Measurements from ENCODE around the gene WIZ. TPM values are rescaled to one million over a fixed set of nuclear protein-coding genes. Genes with fewer than 3 reads are reported as not detected.
A peak's percentile ranks its signal among the peaks of the same experiment; 100 is the strongest.
"Not testable (repeated sequence)": the region's sequence is repeated elsewhere in the genome, so short reads cannot be mapped to it uniquely, and the experiment has no call there.

WIZ gene
- total RNA-seq, 1 donor from 2014 or later, result 21.9 TPM

DNA sequence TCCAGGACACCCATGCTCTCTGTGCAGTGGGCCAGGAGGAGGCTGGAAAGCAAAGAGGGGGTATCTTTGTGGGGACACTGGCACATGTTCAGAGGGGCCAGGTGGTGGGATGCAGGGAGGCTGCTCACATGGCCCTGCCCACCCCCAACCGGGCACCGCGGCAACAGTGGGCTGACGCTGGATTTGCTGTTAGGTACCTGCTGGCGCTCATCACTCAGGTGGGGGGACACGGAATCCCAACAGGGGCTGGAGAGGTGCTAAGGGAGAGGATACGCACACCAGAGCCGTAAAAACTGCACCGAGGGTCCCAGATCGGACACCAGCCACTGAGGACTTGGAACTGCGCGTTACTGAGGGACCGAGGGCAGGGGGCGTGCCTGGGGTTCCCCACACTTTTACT is 50.1 kb downstream of the WIZ start:
- no peak for DNase-seq
- intact Hi-C loops (cut with DNase I), result no loop called here
- ATAC-seq (ENCODE audit: poor library complexity), result no peak

DNA sequence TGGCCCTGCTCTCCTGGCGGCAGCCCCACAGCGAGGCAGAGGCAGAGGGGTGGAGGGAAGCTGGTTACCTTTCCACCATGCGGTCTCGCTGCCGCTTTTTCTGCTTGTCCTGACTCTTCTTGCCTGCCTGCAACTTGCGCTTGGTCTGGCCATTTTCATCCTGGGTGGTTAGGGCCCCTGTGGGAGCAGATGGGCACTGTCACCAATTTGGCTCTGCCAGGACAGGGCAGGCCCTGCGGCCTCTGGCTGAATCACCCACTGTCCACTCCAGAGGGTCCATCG is 50.6 kb downstream of the WIZ start:
- intact Hi-C loops (cut with DNase I), result no loop called here
- DNase-seq (no peak), ATAC-seq (ENCODE audit: poor library complexity) (no peak)

- no peak for DNase-seq
- intact Hi-C loops (cut with DNase I), result no loop called here
- no peak for ATAC-seq (ENCODE audit: poor library complexity)
Measured at GRCh38 chr19:15398501-15399233, 51.1 kb downstream of the WIZ start.

- ATAC-seq (ENCODE audit: poor library complexity) (no peak), DNase-seq (no peak)
- intact Hi-C loops (cut with DNase I), result no loop called here
Measured at GRCh38 chr19:15397782-15398181, 52.0 kb downstream of the WIZ start.

DNA sequence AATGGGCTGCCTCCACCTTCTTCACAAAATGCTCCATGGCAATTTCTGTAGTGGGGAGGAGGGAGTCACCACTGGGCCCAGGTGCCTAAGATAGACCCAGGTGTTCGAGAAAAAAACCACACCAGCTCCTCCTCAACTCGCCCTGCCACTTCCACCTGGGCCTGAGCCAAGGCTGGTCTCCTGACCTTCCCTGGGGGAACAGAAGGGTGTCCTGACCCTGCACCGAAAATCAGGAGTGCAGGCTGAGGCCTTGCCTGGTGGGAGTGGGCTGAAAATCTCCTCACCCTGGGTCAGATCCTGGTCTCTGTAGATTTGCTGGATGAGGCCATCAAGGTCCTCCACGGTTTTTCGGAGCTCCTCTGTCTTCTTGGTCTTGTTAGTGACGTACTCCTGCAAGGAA is 52.5 kb downstream of the WIZ start:
- intact Hi-C loops (cut with DNase I), result no loop called here
- DNase-seq, result no peak
- no peak for ATAC-seq (ENCODE audit: poor library complexity)

DNA sequence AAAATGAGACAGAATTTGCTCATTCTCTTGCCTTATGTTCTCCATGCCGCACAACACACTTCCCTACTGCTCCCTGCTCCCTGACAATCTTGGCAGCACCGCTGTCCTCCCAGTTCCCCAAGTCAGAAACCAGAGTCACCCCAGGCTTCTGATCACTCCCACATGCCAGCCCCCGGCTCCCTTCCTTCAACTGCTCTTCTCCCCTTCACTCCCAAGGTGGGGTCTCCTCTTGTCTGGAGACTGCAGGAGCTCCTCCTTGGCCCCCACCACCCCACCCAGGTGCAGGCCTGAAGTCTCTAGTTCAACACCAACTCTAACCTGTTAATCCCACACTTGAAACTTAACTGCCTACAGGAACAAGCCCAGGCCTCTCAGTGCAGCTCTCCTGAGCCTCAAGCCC is 53.3 kb downstream of the WIZ start:
- no peak for ATAC-seq (ENCODE audit: poor library complexity)
- DNase-seq, result peak; percentile 20
- intact Hi-C loops (cut with DNase I), result no loop called here

DNA sequence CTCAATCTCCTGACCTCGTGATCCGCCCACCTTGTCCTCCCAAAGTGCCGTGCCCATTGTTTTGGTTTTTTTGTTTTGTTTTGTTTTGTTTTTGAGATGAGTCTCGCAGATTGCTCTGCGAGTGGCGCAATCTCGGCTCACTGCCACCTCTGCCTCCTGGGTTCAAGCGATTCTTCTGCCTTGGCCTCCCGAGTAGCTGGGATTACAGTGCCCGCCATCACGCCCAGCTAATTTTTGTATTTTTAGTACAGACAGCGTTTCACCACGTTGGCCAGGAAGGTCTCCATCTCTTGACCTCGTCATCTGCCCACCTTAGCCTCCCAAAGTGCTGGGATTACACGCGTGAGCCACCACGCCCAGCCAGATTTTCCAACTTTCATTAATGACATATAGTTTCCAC is 54.5 kb downstream of the WIZ start:
- intact Hi-C loops (cut with DNase I); ATAC-seq (ENCODE audit: poor library complexity): not testable (repeated sequence)

GRCh38 chr19:15394426-15394825 is 55.3 kb downstream of the WIZ start:
- DNase-seq, result no peak
- intact Hi-C loops (cut with DNase I), result no loop called here
- ATAC-seq (ENCODE audit: poor library complexity), result no peak

More for the DNA sequence above, 54.5 kb downstream of the WIZ start:
- DNase-seq, result not testable (repeated sequence)

DNA sequence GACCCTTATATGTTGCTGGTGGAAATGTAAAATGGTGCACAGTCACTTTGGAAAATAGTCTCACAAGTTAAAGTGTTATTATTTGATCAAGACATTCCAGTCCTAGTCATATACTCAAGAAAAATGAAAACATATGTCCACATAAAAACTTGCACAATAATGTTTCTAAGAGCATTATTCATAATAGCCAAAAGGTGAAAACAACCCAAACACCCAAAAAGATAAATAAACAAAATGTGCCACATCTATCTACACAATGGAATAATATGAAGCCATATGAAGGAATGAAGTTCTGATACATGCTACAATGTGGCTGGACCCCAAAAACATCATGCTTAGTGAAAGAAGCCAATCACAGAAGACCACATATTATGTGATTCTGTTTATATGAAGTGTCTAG is 55.8 kb downstream of the WIZ start:
- no peak for ATAC-seq (ENCODE audit: poor library complexity)
- no peak for DNase-seq
- intact Hi-C loops (cut with DNase I), result no loop called here

GRCh38 chr19:15390814-15391213 is 58.9 kb downstream of the WIZ start:
- intact Hi-C loops (cut with DNase I), result no loop called here
- no peak for DNase-seq
- no peak for ATAC-seq (ENCODE audit: poor library complexity)

DNA sequence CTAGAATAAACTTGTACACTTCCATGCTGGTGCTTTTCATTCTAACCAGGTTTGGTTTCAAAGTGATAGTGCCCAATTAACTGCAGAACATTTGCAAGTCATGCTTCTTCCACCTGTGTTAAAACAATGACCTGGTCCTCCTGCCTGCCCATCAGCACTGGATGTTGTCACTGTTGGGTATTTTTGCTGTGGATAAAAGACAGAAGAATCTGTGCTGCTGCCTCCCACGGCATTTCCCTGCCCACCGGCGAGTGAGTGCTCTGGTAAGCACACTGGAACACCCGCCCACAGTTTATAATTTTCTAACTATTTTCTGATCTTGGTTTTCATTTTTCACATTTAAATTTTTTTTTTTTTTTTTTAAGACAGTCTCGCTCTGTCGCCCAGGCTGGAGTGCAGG is 67.9 kb downstream of the WIZ start:
- DNase-seq, result peak; percentile 11
- intact Hi-C loops (cut with DNase I), result no loop called here
- ATAC-seq (ENCODE audit: poor library complexity), result no peak

DNA sequence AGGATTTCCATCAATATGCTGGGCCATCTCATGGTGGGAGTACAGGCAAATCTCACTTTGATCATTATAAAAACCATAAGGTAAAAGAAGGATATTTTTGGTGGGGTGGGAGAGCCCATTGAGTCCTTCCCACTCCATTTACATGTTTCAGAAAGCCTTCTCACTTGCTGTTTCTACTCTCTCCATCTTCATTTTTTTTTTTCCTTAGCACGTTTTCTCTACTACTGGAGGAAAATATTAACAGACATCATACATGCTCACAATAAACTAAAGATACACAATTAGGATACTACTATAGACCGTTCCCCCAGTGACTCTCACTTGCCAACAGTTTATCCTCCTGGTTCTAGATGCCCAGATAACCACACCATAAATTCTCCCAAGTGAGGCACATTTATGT is 68.3 kb downstream of the WIZ start:
- DNase-seq, result no peak
- intact Hi-C loops (cut with DNase I), result no loop called here
- no peak for ATAC-seq (ENCODE audit: poor library complexity)

GRCh38 chr19:15379999-15380647 is 69.6 kb downstream of the WIZ start:
- DNase-seq (peak; percentile 71), ATAC-seq (ENCODE audit: poor library complexity) (peak; percentile 6)
- intact Hi-C loops (cut with DNase I), result loop anchor here (10.0 kb wide), 1 partner anchor 125 kb away; no protein-coding TSS in a partner anchor

- peak; percentile 99 for DNase-seq
- ATAC-seq (ENCODE audit: poor library complexity), result peak; percentile 94
- intact Hi-C loops (cut with DNase I), result loop anchor here (10.0 kb wide), 1 partner anchor 125 kb away; no protein-coding TSS in a partner anchor
Measured at GRCh38 chr19:15379083-15379998, 70.4 kb downstream of the WIZ start, which contains the start of gene AKAP8. Gene AKAP8, minus strand, starts transcription at chr19:15379787. Its CDS starts 56 bp downstream, at chr19:15379731.

DNA sequence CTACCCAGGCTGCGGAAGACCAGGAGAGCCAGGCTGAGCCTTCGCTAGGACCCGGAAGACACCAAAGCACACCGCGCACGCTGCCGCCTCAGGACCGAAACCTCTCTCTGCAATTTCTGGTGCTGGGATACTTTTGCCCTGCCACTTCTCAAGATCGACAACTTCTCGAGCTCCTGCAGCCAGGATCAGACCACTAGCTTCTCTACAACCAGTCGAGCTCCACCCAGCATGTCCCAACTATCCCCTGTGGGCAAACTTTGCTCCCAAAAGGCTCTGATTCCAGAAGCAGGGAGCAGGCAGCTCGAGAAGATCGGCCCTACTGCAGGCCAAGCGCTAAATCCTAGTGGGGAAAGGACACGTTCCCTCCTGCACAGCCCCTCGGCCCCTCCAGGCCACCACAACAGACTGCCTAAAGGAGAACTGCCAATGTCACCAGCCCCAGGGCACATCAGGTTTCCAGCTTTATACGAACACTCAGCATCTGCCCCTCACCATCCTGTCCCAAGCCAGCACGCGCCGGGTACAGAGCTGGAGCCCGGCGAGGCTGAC is 71.1 kb downstream of the WIZ start:
- DNase-seq (peak; percentile 68), ATAC-seq (ENCODE audit: poor library complexity) (no peak)
- intact Hi-C loops (cut with DNase I), result loop anchor here (10.0 kb wide), 1 partner anchor 124 kb away; no protein-coding TSS in a partner anchor

- peak; percentile 48 for ATAC-seq (ENCODE audit: poor library complexity)
- DNase-seq, result peak; percentile 88
- intact Hi-C loops (cut with DNase I), result loop anchor here (10.0 kb wide), 1 partner anchor 120 kb away; no protein-coding TSS in a partner anchor
Measured at GRCh38 chr19:15374796-15375440, 74.8 kb downstream of the WIZ start.

DNA sequence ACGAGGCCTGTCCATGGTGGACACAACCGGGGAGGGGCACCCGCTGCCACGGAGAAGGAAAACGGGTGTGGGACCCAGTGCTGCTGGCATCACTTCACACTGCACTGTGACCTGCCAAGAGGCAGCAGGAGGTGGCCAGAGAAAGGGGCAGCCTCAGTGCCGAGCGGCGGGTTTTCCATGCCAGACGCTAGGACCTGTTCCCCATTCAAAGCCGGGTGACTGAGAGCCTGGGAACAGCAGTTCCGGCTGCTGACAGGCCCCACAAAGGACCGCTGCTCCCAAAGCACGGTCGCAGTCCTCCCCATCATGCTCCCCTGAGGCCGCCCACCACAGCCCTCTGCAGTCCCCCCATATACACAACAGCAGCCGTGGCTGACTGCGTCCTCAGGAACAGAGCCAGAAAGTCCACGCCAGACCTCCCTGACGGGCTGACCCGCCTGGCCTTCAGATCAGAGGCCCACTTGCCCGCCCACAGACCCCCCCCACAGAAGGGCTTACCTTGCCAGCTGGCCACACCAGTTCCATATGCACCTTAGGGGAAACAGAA is 75.6 kb downstream of the WIZ start:
- DNase-seq, result peak; percentile 47
- peak; percentile 10 for ATAC-seq (ENCODE audit: poor library complexity)
- intact Hi-C loops (cut with DNase I), result loop anchor here (10.0 kb wide), 1 partner anchor 119 kb away; no protein-coding TSS in a partner anchor

GRCh38 chr19:15373644-15374043 is 76.1 kb downstream of the WIZ start:
- DNase-seq (peak; percentile 39), ATAC-seq (ENCODE audit: poor library complexity) (no peak)
- intact Hi-C loops (cut with DNase I), result loop anchor here (10.0 kb wide), 1 partner anchor 119 kb away; no protein-coding TSS in a partner anchor

All from Right ventricle myocardium superior (tissue), 1 donor.